Astrocyte of the spinal cord (primary cell): ENCODE measurements around the gene IL17REL.
"Not testable (repeated sequence)": the region's sequence is repeated elsewhere in the genome, so short reads cannot be mapped to it uniquely, and the experiment has no call there.

Experiments used
- DNase-seq: peaks from one replicate; pipeline ENCODE4 v3.0.0; 2011; ENCODE audit warnings: low read depth, low spot score
- H3K4me3 ChIP-seq: 2 replicates; pipeline ENCODE4 v1.5.1; 2011; ENCODE audit warnings: low read depth, mild to moderate bottlenecking, low read length, moderate library complexity
- in situ Hi-C: cut with HindIII; loops from 2 replicates; pipeline ENCODE4 v1.10.0; 2017; ENCODE audit warnings: low sequenced_read_pairs
- TF ChIP-seq, protein P1 (sequence below): IDR thresholded peaks from 2 replicates; pipeline ENCODE4 v1.5.1; 2012; ENCODE audit warnings: low read depth, mild to moderate bottlenecking, low read length, inconsistent platforms

Gene IL17REL

DNA sequence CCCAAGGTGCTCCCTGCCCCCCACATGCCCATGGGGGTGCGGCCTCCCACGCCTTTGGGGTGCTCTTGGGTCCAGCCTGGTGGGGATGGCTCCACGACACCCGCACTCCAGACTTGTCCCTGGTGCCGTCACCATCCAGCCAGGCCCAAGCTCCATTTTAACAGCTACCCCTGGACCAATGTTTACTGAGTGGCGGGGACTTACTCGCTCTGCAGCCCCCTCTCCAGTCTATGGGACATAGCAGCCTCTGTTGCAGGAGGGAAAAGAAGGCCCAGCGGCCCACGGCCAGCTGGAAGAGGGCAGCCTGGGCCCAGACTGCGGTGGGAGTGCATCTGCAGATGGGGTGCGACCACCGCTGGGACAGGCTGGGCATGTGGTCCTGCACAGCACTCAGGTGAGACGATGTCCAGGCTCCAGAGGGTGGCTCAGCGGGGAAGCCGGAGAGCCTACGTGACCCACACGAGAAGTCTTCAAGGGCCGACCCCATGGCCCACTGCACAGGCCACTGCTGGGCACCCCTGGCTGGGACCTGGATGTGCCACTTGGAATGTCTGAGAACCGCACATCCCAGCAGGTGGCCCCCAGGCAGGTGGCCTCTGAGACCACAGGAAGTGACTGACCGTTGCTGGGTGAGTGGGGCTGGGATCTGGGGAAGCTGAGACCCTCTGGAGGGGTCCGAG is 18.1 kb downstream of the IL17REL start:
- no peak for DNase-seq
- in situ Hi-C loops: no loop called here
- TF ChIP-seq, protein P1, sequence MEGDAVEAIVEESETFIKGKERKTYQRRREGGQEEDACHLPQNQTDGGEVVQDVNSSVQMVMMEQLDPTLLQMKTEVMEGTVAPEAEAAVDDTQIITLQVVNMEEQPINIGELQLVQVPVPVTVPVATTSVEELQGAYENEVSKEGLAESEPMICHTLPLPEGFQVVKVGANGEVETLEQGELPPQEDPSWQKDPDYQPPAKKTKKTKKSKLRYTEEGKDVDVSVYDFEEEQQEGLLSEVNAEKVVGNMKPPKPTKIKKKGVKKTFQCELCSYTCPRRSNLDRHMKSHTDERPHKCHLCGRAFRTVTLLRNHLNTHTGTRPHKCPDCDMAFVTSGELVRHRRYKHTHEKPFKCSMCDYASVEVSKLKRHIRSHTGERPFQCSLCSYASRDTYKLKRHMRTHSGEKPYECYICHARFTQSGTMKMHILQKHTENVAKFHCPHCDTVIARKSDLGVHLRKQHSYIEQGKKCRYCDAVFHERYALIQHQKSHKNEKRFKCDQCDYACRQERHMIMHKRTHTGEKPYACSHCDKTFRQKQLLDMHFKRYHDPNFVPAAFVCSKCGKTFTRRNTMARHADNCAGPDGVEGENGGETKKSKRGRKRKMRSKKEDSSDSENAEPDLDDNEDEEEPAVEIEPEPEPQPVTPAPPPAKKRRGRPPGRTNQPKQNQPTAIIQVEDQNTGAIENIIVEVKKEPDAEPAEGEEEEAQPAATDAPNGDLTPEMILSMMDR: no peak
- no peak overlapping the region for H3K4me3 ChIP-seq

DNA sequence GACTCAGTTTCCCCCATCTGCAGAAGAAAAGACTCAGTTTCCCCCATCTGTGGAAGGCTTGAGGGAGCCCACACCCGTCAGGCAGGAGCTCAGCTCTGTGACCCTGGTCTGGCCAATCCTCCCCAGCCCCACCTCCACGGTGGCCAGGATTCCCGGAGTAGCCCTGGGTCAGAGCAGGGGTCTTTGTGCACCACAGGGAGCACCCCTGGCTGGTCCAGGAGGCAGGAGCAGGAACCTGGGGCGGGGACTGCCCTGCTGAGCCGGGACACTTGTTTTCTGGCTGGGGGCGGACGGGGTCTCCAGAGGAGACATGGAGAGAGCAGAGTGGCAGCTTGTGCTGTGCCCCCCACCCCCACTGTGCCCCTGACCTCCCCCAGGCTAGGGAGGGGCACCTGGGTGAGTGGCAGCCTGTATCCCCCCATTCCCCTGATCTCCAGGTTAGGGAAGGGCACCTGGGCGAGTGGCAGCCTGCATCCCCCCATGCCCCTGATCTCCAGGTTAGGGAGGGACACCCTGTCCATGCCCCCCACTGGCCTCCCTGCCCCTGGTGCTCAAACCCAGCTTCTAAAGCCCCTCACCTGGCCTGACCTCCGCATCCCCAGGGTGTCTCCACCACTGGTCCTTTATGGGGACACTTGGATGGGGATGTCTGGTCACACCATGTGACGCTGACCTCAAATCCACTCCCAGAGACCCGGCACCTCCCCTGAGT is 18.8 kb downstream of the IL17REL start:
- no peak for DNase-seq
- no peak overlapping the region for H3K4me3 ChIP-seq
- TF ChIP-seq, protein P1: no peak
- in situ Hi-C loops: no loop called here

DNA sequence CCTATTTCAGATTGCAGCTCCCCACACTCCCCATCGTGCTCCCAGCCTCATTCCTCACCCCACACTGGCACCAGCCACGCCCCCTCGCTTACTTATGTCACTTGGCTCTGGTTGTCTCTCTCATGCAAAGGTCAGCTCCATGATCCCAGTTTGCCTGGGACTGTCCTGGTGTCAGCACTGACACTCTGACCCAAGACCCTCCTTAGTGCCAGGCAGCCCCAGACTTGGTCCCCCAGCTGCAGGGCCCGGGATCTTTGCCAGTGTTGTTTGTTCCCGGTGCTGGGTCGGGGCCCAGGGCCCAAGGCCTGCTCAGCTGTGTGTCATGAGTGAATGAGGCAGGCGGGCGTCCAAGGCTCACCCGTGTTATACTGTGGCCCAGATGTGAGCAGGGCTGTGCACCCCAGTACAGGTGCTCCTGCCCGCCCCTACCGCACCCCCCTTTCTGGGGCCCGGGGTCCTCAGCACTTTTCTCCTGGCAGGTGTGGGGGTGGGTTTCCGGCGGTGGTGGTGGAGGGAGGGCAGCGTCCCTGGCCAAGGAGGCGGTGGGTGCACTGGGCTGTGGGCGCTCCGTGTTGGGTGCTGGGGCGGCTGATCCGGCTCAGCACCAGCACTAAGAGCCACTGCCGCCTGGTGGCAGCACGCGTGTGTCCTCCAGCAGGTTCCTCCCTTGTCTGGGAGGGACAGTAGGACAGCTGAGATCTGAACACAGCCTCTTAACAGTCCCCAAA is 19.5 kb downstream of the IL17REL start:
- no peak overlapping the region for H3K4me3 ChIP-seq
- in situ Hi-C loops: no loop called here

DNA sequence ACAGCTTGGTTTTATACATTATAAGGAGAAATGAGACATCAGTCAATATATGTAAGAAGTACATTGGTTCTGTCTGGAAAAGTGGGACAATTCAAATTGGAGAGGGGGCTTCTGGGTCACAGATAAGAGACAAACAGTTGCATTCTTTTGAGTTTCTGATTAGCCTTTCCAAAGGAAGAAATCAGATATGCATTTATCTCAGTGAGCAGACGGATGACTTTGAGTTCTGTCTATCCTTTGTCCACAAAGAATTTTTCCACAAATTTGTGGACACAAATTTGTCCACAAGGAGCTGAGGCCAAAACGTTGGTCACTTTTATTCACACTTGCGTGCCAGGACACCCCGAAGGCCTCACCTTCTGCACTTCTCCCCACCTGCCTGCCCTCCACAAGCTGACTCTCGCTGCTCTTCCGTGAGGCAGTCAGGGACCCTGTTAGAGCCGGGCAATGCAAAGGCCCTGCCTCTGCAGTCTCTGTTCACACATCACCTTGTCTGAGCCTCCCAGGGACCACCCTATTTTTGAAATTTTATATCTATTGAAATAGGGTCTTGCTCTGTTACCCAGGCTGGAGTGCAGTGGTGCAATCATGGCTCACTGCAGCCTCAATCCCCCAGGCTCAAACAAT is 20.5 kb downstream of the IL17REL start:
- in situ Hi-C loops: no loop called here
- no peak overlapping the region for H3K4me3 ChIP-seq
- no peak for DNase-seq
- TF ChIP-seq, protein P1: no peak

More for the DNA sequence above, 19.5 kb downstream of the IL17REL start:
- TF ChIP-seq, protein P1: peak; percentile 85
- DNase-seq: peak; percentile 23

DNA sequence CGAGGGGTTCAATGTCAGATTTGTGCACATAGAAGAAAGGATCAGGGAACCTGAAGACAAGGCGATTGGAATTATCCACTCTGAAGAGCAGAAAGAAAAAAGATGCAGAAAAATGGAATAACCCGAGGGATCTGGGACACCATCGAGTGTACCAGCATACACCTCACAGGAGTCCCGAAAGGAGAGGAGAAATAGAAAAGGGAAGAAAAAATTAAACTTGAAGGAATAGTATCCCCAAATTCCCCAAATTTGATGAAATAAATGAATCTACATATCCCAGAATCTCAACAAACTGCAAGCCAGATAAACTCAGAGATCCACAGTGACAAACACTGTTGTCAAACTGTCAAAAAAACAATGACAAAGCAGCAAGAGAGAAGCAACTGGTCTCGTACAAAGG is 21.4 kb downstream of the IL17REL start:
- DNase-seq: no peak
- in situ Hi-C loops: no loop called here
- TF ChIP-seq, protein P1: no peak
- no peak overlapping the region for H3K4me3 ChIP-seq

DNA sequence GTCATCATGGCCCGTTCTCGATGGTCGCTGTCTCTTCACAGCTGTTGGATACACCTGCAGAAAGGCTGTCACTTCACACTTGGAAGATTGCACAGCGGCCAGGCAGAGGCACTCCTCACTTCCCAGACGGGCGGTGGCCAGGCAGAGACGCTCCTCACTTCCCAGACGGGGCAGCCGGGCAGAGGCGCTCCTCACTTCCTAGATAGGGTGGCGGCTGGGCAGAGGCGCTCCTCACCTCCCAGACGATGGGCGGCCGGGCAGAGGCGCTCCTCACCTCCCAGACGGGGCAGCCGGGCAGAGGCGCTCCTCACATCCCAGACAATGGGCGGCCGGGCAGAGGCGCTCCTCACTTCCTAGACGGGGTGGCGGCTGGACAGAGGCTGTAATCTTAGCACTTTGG is 22.7 kb downstream of the IL17REL start:
- H3K4me3 ChIP-seq, in situ Hi-C loops, DNase-seq: not testable (repeated sequence)

DNA sequence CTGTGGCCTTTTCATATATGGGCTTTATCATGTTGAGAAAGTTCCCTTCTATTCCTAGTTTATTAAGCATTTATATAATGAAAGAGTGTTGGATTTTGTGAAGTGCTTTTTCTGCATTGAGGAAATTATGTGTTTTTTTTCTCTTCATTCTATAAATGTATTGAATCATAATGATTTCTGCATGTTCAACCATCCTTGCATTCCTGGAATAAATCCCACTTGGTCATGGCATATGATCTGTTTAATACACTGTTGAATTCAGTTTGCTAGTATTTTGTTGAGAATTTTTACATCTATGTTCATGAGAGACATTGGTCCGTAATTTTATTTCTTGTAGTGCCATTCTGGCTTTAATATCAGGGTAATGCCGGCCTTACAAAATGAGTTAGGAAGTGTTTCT is 26.2 kb downstream of the IL17REL start:
- no peak for DNase-seq
- TF ChIP-seq, protein P1: no peak
- no peak overlapping the region for H3K4me3 ChIP-seq
- in situ Hi-C loops: no loop called here
